ENCODE data around the gene HES4.
"Not testable (repeated sequence)": the region's sequence is repeated elsewhere in the genome, so short reads cannot be mapped to it uniquely, and the experiment has no call there.

HES4 gene

GRCh38 chr1:996851-997712, 2.8 kb downstream of the HES4 start:
- DNase-seq, result no peak

- DNase-seq, result no peak
Observed at GRCh38 chr1:995665-996633, 3.9 kb downstream of the HES4 start.

- DNase-seq, result not testable (repeated sequence)
Observed at GRCh38 chr1:994546-994945, 5.4 kb downstream of the HES4 start.

DNA sequence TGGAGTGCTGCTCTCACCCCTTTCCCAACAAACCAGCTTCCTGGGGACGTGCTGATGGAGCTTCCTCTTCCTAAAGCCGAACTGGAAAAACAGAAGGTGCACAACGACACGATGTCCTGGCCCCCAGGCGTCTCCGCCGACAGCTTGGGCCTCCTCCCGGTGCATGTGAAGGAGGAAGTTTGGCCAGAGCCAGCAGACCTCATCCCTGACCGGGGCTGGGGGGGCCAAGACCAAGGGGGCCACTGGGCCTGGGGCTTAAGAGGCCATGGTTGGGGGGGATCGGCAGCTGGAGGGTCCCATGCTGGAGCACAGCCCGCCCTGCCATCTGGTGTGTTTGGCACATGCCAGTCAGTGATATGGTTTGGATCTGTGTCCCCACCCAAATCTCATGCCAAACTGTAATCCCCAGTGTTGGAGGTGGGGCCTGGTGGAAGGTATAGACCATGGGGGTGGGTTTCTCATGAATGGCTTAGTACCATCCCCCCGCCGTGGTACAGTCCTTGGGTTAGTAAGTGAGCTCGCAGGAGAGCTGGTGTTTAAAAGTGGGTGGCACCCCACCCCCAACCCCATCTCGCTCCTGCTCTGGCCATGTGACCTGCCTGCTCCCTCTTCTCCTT, 6.4 kb downstream of the HES4 start:
- no peak for DNase-seq

DNA sequence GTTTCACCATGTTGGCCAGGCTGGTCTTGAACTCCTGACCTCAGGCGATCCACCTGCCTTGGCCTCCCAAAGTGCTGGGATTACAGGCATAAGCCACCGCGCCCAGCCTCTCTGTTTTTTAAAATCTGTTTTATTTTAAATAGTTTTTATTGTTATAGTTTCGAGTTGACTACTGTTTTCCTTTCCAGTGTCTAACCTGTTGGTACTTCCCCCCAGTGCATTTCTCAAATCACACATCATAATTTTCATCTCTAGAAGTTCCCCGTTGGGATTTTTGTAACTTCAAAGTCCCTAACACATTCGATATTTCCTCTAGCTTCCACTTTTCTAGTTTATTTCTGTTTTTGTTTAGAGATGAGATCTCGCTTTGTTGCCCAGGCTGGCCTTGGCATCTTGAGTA, 7.5 kb downstream of the HES4 start:
- DNase-seq, result no peak

GRCh38 chr1:991895-992294, 8.0 kb downstream of the HES4 start:
- no peak for DNase-seq

DNA sequence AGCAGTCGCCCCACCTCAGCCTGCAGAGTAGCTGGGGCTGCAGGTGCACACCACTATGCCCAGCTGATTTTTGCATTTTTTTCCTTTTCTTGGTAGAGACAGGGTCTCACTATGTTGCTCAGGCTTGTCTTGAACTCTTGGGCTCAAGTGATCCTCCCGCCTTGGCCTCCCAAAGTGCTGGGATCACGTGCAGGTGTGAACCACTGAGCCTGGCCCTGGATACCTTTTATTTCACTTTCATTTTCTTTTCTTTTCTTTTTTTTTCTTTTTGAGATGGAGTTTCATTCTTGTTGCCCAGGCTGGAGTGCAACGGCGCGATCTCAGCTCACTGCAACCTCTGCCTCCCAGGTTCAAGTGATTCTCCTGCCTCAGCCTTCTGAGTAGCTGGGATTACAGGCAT, 8.6 kb downstream of the HES4 start:
- not testable (repeated sequence) for DNase-seq

- not testable (repeated sequence) for DNase-seq
Observed at GRCh38 chr1:988061-988460, 11.8 kb downstream of the HES4 start.

DNA sequence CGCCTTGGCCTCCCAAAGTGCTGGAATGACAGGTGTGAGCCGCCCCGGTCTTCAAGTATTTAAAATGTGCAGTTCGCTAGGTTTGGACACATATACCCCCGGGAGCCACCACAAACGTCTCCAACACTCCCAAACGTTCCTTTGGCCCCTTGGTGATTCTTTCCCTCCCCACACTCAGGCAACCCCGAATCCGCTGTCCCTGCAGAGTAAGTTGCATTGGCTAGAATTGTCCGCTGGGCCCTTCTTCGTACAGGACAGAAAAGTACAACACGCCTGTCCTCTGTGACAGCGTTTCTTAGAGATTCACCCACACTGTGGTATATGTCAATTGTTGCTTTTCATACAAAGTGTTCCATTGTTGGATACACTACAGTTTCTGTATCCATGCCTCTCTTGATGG, 14.8 kb downstream of the HES4 start:
- DNase-seq, result no peak

- no peak for DNase-seq
Observed at GRCh38 chr1:984476-984814, 15.5 kb downstream of the HES4 start.

DNA sequence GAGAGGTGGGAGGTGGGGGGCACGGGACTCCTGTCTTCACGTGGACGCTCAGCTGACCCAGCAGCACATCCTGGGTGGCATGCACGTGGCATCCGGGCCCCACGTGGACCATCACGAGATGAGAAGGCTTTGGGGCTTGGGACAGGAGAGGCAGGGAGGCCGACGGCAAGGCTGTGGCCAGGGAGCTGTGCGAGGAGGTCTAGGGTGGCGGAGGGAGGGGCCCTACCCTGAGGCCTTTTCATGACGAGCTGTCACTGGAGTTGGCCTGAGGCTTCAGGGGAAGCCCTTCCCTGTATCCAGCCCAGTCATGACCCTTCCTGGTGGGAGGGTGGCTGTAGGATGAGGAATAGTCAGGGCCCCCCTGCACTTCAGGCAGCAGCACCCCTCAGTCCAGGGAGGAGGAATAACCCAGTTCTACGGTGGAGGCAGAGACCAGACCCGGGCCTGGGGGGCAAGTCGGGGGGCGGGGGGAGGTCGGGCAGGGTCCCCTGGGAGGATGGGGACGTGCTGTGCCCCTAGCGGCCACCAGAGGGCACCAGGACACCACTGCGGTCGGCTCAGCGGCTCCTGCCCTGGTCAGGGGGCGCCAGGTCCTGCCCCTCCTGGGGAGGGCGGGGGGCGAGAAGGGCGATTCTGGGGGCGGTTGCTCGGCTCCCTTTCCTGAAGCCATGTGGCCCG, 16.0 kb downstream of the HES4 start:
- DNase-seq, result no peak

DNA sequence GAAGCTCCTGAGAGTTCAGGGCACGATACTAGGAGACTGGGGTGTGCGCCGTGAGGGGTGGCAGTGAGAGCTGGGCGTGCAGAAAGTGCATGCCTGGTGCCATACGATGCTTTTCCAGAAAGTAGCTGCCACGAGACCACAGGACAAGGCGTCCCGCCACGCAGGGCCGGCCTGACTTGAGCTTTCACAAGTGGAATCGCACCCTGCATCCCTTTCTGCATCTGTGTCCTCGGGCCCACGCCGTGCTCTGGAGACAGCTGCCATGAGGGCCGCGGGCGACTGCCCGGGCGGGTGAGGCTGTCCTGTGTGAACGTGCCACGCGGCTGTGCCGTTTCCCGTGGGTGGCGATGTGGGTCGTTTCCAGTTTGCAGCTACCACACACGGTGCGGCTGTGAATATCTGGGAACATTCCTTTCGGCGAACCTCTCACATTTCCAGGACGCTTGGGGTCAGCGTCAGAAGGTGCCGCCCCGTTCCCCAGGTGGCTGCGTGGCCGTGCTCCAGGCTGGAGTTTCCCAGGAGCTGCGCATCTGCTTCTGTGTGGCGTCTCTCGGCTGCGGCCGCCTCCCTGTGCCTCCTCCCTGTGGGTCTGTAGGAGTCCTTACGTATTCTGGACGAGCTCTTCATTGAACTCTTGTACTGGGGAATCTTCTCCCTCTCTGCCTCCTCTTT, 17.0 kb downstream of the HES4 start:
- no peak for DNase-seq

- no peak for DNase-seq
Observed at GRCh38 chr1:981955-982558, 17.8 kb downstream of the HES4 start, which contains the start of gene PERM1. Gene PERM1 (minus strand): TSS chr1:982093. CDS start chr1:981029, 1,064 bp downstream.

DNA sequence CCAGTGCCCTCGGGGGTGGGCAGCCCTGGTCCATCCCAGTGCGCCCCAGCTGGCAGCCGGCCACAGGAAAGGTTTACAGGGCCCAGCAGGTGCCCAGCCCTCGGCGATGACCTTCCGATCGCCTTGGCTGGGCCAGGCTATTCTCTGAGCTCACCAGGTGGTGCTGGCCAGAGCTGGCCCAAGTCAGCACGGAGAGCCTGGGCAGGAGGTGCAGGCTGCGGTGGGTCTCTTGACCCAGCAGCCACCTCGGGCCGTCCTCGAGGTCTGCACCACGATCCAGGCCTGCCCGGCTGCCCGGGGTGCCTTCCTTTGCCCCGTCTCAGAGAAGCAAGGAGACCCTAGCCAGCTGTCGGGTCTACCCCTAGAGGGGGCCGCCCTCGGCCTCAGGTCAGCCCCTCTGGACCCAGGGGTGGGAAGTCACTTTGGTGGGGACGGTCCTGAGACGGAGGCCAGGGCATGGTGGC, 18.4 kb downstream of the HES4 start:
- DNase-seq, result no peak

- no peak for DNase-seq
Observed at GRCh38 chr1:980602-981395, 19.1 kb downstream of the HES4 start.

DNA sequence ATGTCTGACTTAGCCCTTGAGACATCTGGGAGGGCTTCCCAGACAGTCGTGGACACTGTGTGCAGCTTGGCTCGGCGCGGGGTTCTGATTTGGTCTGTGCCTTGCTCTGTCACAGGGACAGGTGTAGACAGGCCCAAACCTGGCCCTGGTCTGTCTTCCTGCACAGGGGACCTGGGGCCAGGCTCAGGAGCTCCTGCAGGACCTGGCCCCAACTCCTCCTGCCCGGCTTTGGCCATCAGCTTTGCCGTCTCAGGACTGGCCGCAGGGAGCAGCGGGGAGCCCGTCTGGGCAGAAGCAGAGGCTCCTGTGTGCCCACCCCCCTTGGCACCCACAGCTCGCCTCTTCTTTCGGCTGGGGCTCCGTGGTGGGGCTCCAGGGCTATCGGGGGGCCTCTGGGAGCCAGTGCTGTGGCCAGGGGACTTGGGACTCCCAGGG, 19.7 kb downstream of the HES4 start:
- no peak for DNase-seq

- DNase-seq, result no peak
Observed at GRCh38 chr1:979744-980072, 20.2 kb downstream of the HES4 start.

GRCh38 chr1:978835-979743, 20.8 kb downstream of the HES4 start:
- no peak for DNase-seq

DNA sequence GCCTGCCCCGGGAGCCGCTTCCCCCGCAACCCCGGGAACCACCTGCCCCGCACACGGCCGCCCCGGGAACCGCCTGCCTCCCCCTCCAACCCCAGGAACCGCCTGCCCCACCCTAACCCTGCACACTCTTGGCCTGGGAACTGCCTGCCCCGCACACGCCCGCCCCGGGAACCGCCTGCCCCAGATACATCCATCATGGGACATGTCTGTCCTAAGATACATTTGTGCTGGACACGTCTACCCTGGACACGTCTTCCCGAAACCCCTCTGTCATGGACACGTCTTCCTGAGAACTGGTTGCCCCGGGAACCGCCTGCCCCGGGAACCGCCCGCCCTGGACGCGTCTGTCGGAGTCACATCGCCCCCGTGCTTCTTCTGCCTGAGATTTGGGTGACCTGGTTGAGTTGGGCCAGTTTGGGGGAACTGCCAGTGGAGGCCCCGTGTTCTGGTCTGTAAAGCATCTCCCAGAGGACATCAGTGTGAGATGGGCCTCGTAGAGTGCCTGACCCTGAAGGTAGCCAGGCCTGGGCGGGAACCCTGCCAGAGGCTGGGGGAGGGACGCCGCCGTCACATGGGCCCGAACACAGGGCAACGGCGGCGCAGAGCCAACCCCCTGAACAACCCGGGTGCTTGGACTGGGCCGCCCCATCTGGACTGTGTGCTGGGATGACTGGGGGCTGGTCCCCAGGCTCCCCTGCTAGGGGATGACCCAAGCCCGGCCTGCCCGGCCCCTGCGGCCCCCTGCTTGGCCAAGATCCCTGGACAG, 21.6 kb downstream of the HES4 start:
- no peak for DNase-seq

Data from NCI-H187 treated with DMSO at 0.1 percent for 48 hours (cell line).